Natural killer cell treated with Interleukin-12 subunit alpha and Interleukin-12 subunit beta and Interleukin-15 and Interleukin-18, amount 100 ng/mL, for 72 hours (primary cell): ENCODE measurements around the gene TYRP1. TPM values are rescaled to one million over a fixed set of nuclear protein-coding genes. Genes with fewer than 3 reads are reported as not detected.

ENCODE experiments used
- ATAC-seq, 2 donors: fragments of 150-1000 bp; cut with Tn5 transposase in 1 of 2; sonication (Bioruptor Pico), chemical (Tn5 transposase) in 1 of 2; 2 replicates each; pipeline ENCODE4 v1.10.0; 2021
- DNase-seq: peaks from one replicate; pipeline ENCODE4 v3.0.0; 2022; ENCODE audit warnings: low spot score
- H3K27ac Mint-ChIP-seq, 2 donors: 1 replicate in 1 of 2; 2 replicates in 1 of 2; pipeline ENCODE4 v1.8.0; 2022; ENCODE audit warnings: mixed read lengths in 2 of 2, mild to moderate bottlenecking in 1 of 2, moderate library complexity in 1 of 2
- H3K27me3 Mint-ChIP-seq, 2 donors: 1 replicate in 1 of 2; 2 replicates in 1 of 2; pipeline ENCODE4 v1.8.0; 2022; ENCODE audit warnings: mixed read lengths in 2 of 2
- H3K36me3 Mint-ChIP-seq: one replicate; pipeline ENCODE4 v1.8.0; 2022; ENCODE audit warnings: mixed read lengths
- H3K4me1 Mint-ChIP-seq, 2 donors: 1 replicate in 1 of 2; 2 replicates in 1 of 2; pipeline ENCODE4 v1.8.0; 2022; ENCODE audit warnings: low read depth in 2 of 2, mixed read lengths in 2 of 2, mild to moderate bottlenecking in 1 of 2
- H3K4me3 Mint-ChIP-seq: one replicate; pipeline ENCODE4 v1.8.0; 2022; ENCODE audit warnings: mixed read lengths
- H3K9me3 Mint-ChIP-seq: 2 replicates; pipeline ENCODE4 v1.8.0; 2022; ENCODE audit warnings: mixed read lengths
- total RNA-seq, 2 donors: library from RNA; stranded (reverse); gene quantifications; one replicate each; pipeline ENCODE4 v1.2.3, GENCODE V29; 2022

Gene TYRP1
- total RNA-seq, 2 donors from 2014 or later: not detected

- no peaks in the 10 kb centered on the region for H3K4me1 Mint-ChIP-seq
- H3K36me3 Mint-ChIP-seq: peaks cover 6% of the 10 kb centered on the region
- H3K9me3 Mint-ChIP-seq: peaks cover 7% of the 10 kb centered on the region
- no peaks in the 10 kb centered on the region for H3K27me3 Mint-ChIP-seq
- H3K27ac Mint-ChIP-seq: no peak overlapping the region
- H3K4me3 Mint-ChIP-seq: no peak overlapping the region
- ATAC-seq: no peak
- DNase-seq: no peak
These were observed 9.1 kb downstream of the TYRP1 start for GRCh38 chr9:12702160-12702758.

GRCh38 chr9:12703996-12704395 lies 10.8 kb downstream of the TYRP1 start:
- peaks cover 6% of the 10 kb centered on the region for H3K36me3 Mint-ChIP-seq
- no peaks in the 10 kb centered on the region for H3K27me3 Mint-ChIP-seq
- DNase-seq (no peak), ATAC-seq (no peak)
- no peak overlapping the region for H3K27ac Mint-ChIP-seq
- no peaks in the 10 kb centered on the region for H3K4me1 Mint-ChIP-seq
- no peak overlapping the region for H3K4me3 Mint-ChIP-seq
- H3K9me3 Mint-ChIP-seq: peaks cover 9% of the 10 kb centered on the region

GRCh38 chr9:12705738-12706391 lies 12.7 kb downstream of the TYRP1 start:
- Mint-ChIP-seq H3K27ac (no peak overlapping the region), H3K27me3 (no peaks in the 10 kb centered on the region), H3K4me1 (no peaks in the 10 kb centered on the region), H3K4me3 (no peak overlapping the region), H3K36me3 (peaks cover 6% of the 10 kb centered on the region), H3K9me3 (peaks cover 6% of the 10 kb centered on the region)
- DNase-seq: no peak
- ATAC-seq: no peak

GRCh38 chr9:12708562-12709298 lies 15.5 kb downstream of the TYRP1 start:
- Mint-ChIP-seq H3K27ac (no peak overlapping the region), H3K9me3 (peaks cover 6% of the 10 kb centered on the region), H3K36me3 (no peaks in the 10 kb centered on the region), H3K4me3 (no peak overlapping the region), H3K4me1 (no peaks in the 10 kb centered on the region), H3K27me3 (no peaks in the 10 kb centered on the region)
- no peak for ATAC-seq
- no peak for DNase-seq

GRCh38 chr9:12712532-12712931 lies 19.3 kb downstream of the TYRP1 start:
- Mint-ChIP-seq H3K4me3 (no peak overlapping the region), H3K9me3 (peaks cover 7% of the 10 kb centered on the region), H3K4me1 (no peaks in the 10 kb centered on the region), H3K36me3 (no peaks in the 10 kb centered on the region), H3K27me3 (no peaks in the 10 kb centered on the region), H3K27ac (no peak overlapping the region)
- no peak for DNase-seq
- ATAC-seq: no peak

- DNase-seq (no peak), ATAC-seq (no peak)
- no peak overlapping the region for H3K27ac Mint-ChIP-seq
- H3K36me3 Mint-ChIP-seq: no peaks in the 10 kb centered on the region
- H3K4me1 Mint-ChIP-seq: no peaks in the 10 kb centered on the region
- H3K9me3 Mint-ChIP-seq: peaks cover 7% of the 10 kb centered on the region
- no peak overlapping the region for H3K4me3 Mint-ChIP-seq
- no peaks in the 10 kb centered on the region for H3K27me3 Mint-ChIP-seq
These were observed 22.1 kb downstream of the TYRP1 start for GRCh38 chr9:12715268-12715667.

- Mint-ChIP-seq H3K36me3 (peaks cover 5% of the 10 kb centered on the region), H3K4me3 (no peak overlapping the region), H3K9me3 (peaks cover 6% of the 10 kb centered on the region), H3K27ac (no peak overlapping the region), H3K27me3 (no peaks in the 10 kb centered on the region), H3K4me1 (no peaks in the 10 kb centered on the region)
- ATAC-seq (no peak), DNase-seq (no peak)
These were observed 23.8 kb downstream of the TYRP1 start for GRCh38 chr9:12716823-12717600.

- Mint-ChIP-seq H3K4me1 (no peaks in the 10 kb centered on the region), H3K27me3 (no peaks in the 10 kb centered on the region), H3K27ac (no peak overlapping the region), H3K36me3 (peaks cover 7% of the 10 kb centered on the region), H3K4me3 (no peak overlapping the region), H3K9me3 (peaks cover 4% of the 10 kb centered on the region)
- DNase-seq (no peak), ATAC-seq (no peak)
These were observed 24.7 kb downstream of the TYRP1 start for GRCh38 chr9:12717907-12718306.

- no peak overlapping the region for H3K4me3 Mint-ChIP-seq
- H3K9me3 Mint-ChIP-seq: peaks cover 10% of the 10 kb centered on the region
- DNase-seq (no peak), ATAC-seq (no peak)
- H3K27me3 Mint-ChIP-seq: no peaks in the 10 kb centered on the region
- H3K4me1 Mint-ChIP-seq: no peaks in the 10 kb centered on the region
- H3K27ac Mint-ChIP-seq: no peak overlapping the region
- H3K36me3 Mint-ChIP-seq: peaks cover 13% of the 10 kb centered on the region
These were observed 25.4 kb downstream of the TYRP1 start for GRCh38 chr9:12718482-12719026.

- Mint-ChIP-seq H3K4me3 (no peak overlapping the region), H3K9me3 (peaks cover 10% of the 10 kb centered on the region), H3K36me3 (peaks cover 13% of the 10 kb centered on the region), H3K27ac (no peak overlapping the region), H3K4me1 (no peaks in the 10 kb centered on the region), H3K27me3 (no peaks in the 10 kb centered on the region)
- DNase-seq (no peak), ATAC-seq (no peak)
These were observed 26.2 kb downstream of the TYRP1 start for GRCh38 chr9:12719431-12719830.

- no peak overlapping the region for H3K27ac Mint-ChIP-seq
- DNase-seq (no peak), ATAC-seq (no peak)
- no peaks in the 10 kb centered on the region for H3K4me1 Mint-ChIP-seq
- no peaks in the 10 kb centered on the region for H3K27me3 Mint-ChIP-seq
- H3K9me3 Mint-ChIP-seq: peaks cover 6% of the 10 kb centered on the region
- no peak overlapping the region for H3K4me3 Mint-ChIP-seq
- peaks cover 13% of the 10 kb centered on the region for H3K36me3 Mint-ChIP-seq
These were observed 27.4 kb downstream of the TYRP1 start for GRCh38 chr9:12720551-12720950.

- DNase-seq (no peak), ATAC-seq (no peak)
- H3K27ac Mint-ChIP-seq: no peak overlapping the region
- no peak overlapping the region for H3K4me3 Mint-ChIP-seq
- peaks cover 13% of the 10 kb centered on the region for H3K36me3 Mint-ChIP-seq
- no peaks in the 10 kb centered on the region for H3K4me1 Mint-ChIP-seq
- H3K9me3 Mint-ChIP-seq: peaks cover 6% of the 10 kb centered on the region
- no peaks in the 10 kb centered on the region for H3K27me3 Mint-ChIP-seq
These were observed 28.9 kb downstream of the TYRP1 start for GRCh38 chr9:12722131-12722530.

GRCh38 chr9:12723409-12724028 lies 30.3 kb downstream of the TYRP1 start:
- Mint-ChIP-seq H3K27ac (no peak overlapping the region), H3K9me3 (peaks cover 6% of the 10 kb centered on the region), H3K36me3 (peaks cover 13% of the 10 kb centered on the region), H3K4me1 (no peaks in the 10 kb centered on the region), H3K4me3 (no peak overlapping the region), H3K27me3 (no peaks in the 10 kb centered on the region)
- DNase-seq (no peak), ATAC-seq (no peak)
